Measurements from ENCODE around the gene PPEF1.
"Not testable (repeated sequence)": the region's sequence is repeated elsewhere in the genome, so short reads cannot be mapped to it uniquely, and the experiment has no call there.

PPEF1 gene

GRCh38 chrX:18797141-18797540, 89.7 kb downstream of the PPEF1 start:
- H3K27ac Mint-ChIP-seq, result no peak overlapping the region
- H3K9me3 Mint-ChIP-seq, result no peaks in the 10 kb centered on the region
- no peaks in the 10 kb centered on the region for H3K36me3 Mint-ChIP-seq
- no peak for DNase-seq
- no peak for ATAC-seq (replicated peaks)
- H3K27me3 Mint-ChIP-seq, result peaks cover 0 to 3% of the 10 kb centered on the region in 2 donors
- no peak overlapping the region for H3K4me3 Mint-ChIP-seq
- H3K4me1 Mint-ChIP-seq, result no peaks in the 10 kb centered on the region

GRCh38 chrX:18799911-18800310, 92.5 kb downstream of the PPEF1 start:
- Mint-ChIP-seq H3K9me3 (no peaks in the 10 kb centered on the region), H3K27ac (no peak overlapping the region), H3K4me3 (no peak overlapping the region), H3K27me3 (peaks cover 0 to 3% of the 10 kb centered on the region in 2 donors), H3K4me1 (no peaks in the 10 kb centered on the region), H3K36me3 (no peaks in the 10 kb centered on the region)
- ATAC-seq (replicated peaks) (no peak), DNase-seq (no peak)

- Mint-ChIP-seq H3K27ac (no peak overlapping the region), H3K4me3 (no peak overlapping the region), H3K9me3 (peaks cover 0 to 4% of the 10 kb centered on the region in 2 donors), H3K4me1 (no peaks in the 10 kb centered on the region), H3K27me3 (peaks cover 0 to 8% of the 10 kb centered on the region in 2 donors), H3K36me3 (no peaks in the 10 kb centered on the region)
- no peak for DNase-seq
- ATAC-seq (replicated peaks), result no peak
Observed at GRCh38 chrX:18809641-18810040, 102.2 kb downstream of the PPEF1 start.

GRCh38 chrX:18810416-18810815, 103.0 kb downstream of the PPEF1 start:
- no peak for DNase-seq
- H3K9me3 Mint-ChIP-seq, result peaks cover 0 to 4% of the 10 kb centered on the region in 2 donors
- peaks cover 0 to 8% of the 10 kb centered on the region in 2 donors for H3K27me3 Mint-ChIP-seq
- no peaks in the 10 kb centered on the region for H3K36me3 Mint-ChIP-seq
- no peak overlapping the region for H3K27ac Mint-ChIP-seq
- no peak overlapping the region for H3K4me3 Mint-ChIP-seq
- ATAC-seq (replicated peaks), result no peak
- no peaks in the 10 kb centered on the region for H3K4me1 Mint-ChIP-seq

GRCh38 chrX:18825375-18825774, 117.9 kb downstream of the PPEF1 start:
- peaks cover 0 to 4% of the 10 kb centered on the region in 2 donors for H3K27me3 Mint-ChIP-seq
- DNase-seq (no peak), ATAC-seq (replicated peaks) (no peak)
- H3K4me3 Mint-ChIP-seq, result no peak overlapping the region
- no peak overlapping the region for H3K27ac Mint-ChIP-seq
- H3K9me3 Mint-ChIP-seq, result no peaks in the 10 kb centered on the region
- no peaks in the 10 kb centered on the region for H3K4me1 Mint-ChIP-seq
- no peaks in the 10 kb centered on the region for H3K36me3 Mint-ChIP-seq

GRCh38 chrX:18828832-18829404, 121.5 kb downstream of the PPEF1 start:
- Mint-ChIP-seq H3K4me3 (no peak overlapping the region), H3K4me1 (no peaks in the 10 kb centered on the region), H3K27me3 (peaks cover 0 to 4% of the 10 kb centered on the region in 2 donors), H3K36me3 (no peaks in the 10 kb centered on the region), H3K9me3 (no peaks in the 10 kb centered on the region), H3K27ac (no peak overlapping the region)
- ATAC-seq (replicated peaks) (no peak), DNase-seq (no peak)

GRCh38 chrX:18833071-18833731, 125.8 kb downstream of the PPEF1 start:
- ATAC-seq (replicated peaks), result no peak
- H3K36me3 Mint-ChIP-seq, result no peaks in the 10 kb centered on the region
- H3K4me3 Mint-ChIP-seq, result no peak overlapping the region
- no peak for DNase-seq
- H3K27ac Mint-ChIP-seq, result no peak overlapping the region
- H3K4me1 Mint-ChIP-seq, result no peaks in the 10 kb centered on the region
- no peaks in the 10 kb centered on the region for H3K9me3 Mint-ChIP-seq
- no peaks in the 10 kb centered on the region for H3K27me3 Mint-ChIP-seq

- not testable (repeated sequence) for ATAC-seq (replicated peaks); H3K27ac Mint-ChIP-seq; H3K4me1 Mint-ChIP-seq; H3K4me3 Mint-ChIP-seq; H3K36me3 Mint-ChIP-seq; H3K27me3 Mint-ChIP-seq; H3K9me3 Mint-ChIP-seq; DNase-seq
Observed at GRCh38 chrX:18847901-18848300, 140.5 kb downstream of the PPEF1 start.

GRCh38 chrX:18855919-18856644, 148.6 kb downstream of the PPEF1 start:
- peak; percentile 61 to 71 for ATAC-seq (replicated peaks)
- H3K9me3 Mint-ChIP-seq, result peaks cover 0 to 9% of the 10 kb centered on the region in 2 donors
- no peak for DNase-seq
- no peaks in the 10 kb centered on the region for H3K36me3 Mint-ChIP-seq
- peaks cover 3 to 16% of the 10 kb centered on the region in 2 donors for H3K4me1 Mint-ChIP-seq
- no peaks in the 10 kb centered on the region for H3K27me3 Mint-ChIP-seq
- no peak overlapping the region for H3K27ac Mint-ChIP-seq
- peak overlapping the region in 1 of 2 donors; percentile 55 for H3K4me3 Mint-ChIP-seq

- peaks cover 3 to 16% of the 10 kb centered on the region in 2 donors for H3K4me1 Mint-ChIP-seq
- peaks cover 0 to 9% of the 10 kb centered on the region in 2 donors for H3K9me3 Mint-ChIP-seq
- H3K36me3 Mint-ChIP-seq, result no peaks in the 10 kb centered on the region
- no peak for DNase-seq
- no peaks in the 10 kb centered on the region for H3K27me3 Mint-ChIP-seq
- no peak overlapping the region for H3K27ac Mint-ChIP-seq
- no peak for ATAC-seq (replicated peaks)
- peak overlapping the region in 1 of 2 donors; percentile 55 for H3K4me3 Mint-ChIP-seq
Observed at GRCh38 chrX:18856645-18856997, 149.2 kb downstream of the PPEF1 start.

- Mint-ChIP-seq H3K27me3 (no peaks in the 10 kb centered on the region), H3K4me3 (no peak overlapping the region), H3K4me1 (peaks cover 0 to 8% of the 10 kb centered on the region in 2 donors), H3K36me3 (no peaks in the 10 kb centered on the region), H3K9me3 (peaks cover 0 to 13% of the 10 kb centered on the region in 2 donors), H3K27ac (no peak overlapping the region)
- ATAC-seq (replicated peaks) (no peak), DNase-seq (no peak)
Observed at GRCh38 chrX:18861511-18861910, 154.1 kb downstream of the PPEF1 start.

- H3K4me3 Mint-ChIP-seq, result no peak overlapping the region
- H3K36me3 Mint-ChIP-seq, result no peaks in the 10 kb centered on the region
- no peaks in the 10 kb centered on the region for H3K4me1 Mint-ChIP-seq
- no peaks in the 10 kb centered on the region for H3K27me3 Mint-ChIP-seq
- peaks cover 0 to 3% of the 10 kb centered on the region in 2 donors for H3K9me3 Mint-ChIP-seq
- DNase-seq, result no peak
- no peak for ATAC-seq (replicated peaks)
- H3K27ac Mint-ChIP-seq, result no peak overlapping the region
Observed at GRCh38 chrX:18864390-18864920, 157.0 kb downstream of the PPEF1 start.

- Mint-ChIP-seq H3K4me3 (no peak overlapping the region), H3K9me3 (no peaks in the 10 kb centered on the region), H3K27ac (no peak overlapping the region), H3K36me3 (no peaks in the 10 kb centered on the region), H3K27me3 (peaks cover 4 to 11% of the 10 kb centered on the region in 2 donors), H3K4me1 (no peaks in the 10 kb centered on the region)
- no peak for DNase-seq
- ATAC-seq (replicated peaks), result no peak
Observed at GRCh38 chrX:18871161-18871890, 163.9 kb downstream of the PPEF1 start.

GRCh38 chrX:18871970-18872369, 164.5 kb downstream of the PPEF1 start:
- H3K4me3 Mint-ChIP-seq, result no peak overlapping the region
- H3K9me3 Mint-ChIP-seq, result no peaks in the 10 kb centered on the region
- no peak for ATAC-seq (replicated peaks)
- no peak overlapping the region for H3K27ac Mint-ChIP-seq
- no peak for DNase-seq
- no peaks in the 10 kb centered on the region for H3K4me1 Mint-ChIP-seq
- no peaks in the 10 kb centered on the region for H3K36me3 Mint-ChIP-seq
- H3K27me3 Mint-ChIP-seq, result peaks cover 8 to 12% of the 10 kb centered on the region in 2 donors

Data from stimulated activated naive B cell treated with anti-CD40 and anti-IgM and Interleukin-4, amounts not matched to agents 10 μg/mL and 1 μg/mL and 100 μg/mL, for 72 hours (primary cell).